ENCODE results near the gene FAM3B.

- TF ChIP-seq CTCF (IDR thresholded peaks at IDR 0.05) (no peak), POLR2A (IDR thresholded peaks at IDR 0.05) (no peak)
Measured at GRCh38 chr21:41321211-41321907, 4.8 kb downstream of the FAM3B start.
